Measurements from ENCODE around the gene SCFD2.
"Not testable (repeated sequence)": the region's sequence is repeated elsewhere in the genome, so short reads cannot be mapped to it uniquely, and the experiment has no call there.

SCFD2 gene

DNA sequence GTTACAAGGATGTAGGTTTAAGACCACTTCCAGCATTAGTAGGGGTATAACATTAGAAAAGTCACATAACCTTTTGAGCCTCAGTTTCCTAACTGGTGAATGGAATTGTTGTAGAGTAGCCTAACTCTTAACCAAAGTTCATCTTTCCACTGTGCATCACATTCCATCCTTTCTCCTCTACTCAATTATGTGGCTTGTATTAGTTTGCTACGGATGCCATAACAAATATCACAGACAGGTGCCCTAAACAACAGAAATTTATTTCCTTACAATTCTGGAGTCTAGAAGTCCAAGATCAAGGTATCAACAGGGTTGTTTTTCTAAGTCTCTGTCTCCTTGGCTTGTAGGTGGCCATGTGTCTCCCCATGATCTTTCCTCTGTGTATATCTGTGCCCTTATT is 271.8 kb downstream of the SCFD2 start:
- DNase-seq, result no peak

- no peak for DNase-seq
These were observed 275.7 kb downstream of the SCFD2 start for GRCh38 chr4:53089936-53090729.

- no peak for DNase-seq
These were observed 277.7 kb downstream of the SCFD2 start for GRCh38 chr4:53088152-53088551.

DNA sequence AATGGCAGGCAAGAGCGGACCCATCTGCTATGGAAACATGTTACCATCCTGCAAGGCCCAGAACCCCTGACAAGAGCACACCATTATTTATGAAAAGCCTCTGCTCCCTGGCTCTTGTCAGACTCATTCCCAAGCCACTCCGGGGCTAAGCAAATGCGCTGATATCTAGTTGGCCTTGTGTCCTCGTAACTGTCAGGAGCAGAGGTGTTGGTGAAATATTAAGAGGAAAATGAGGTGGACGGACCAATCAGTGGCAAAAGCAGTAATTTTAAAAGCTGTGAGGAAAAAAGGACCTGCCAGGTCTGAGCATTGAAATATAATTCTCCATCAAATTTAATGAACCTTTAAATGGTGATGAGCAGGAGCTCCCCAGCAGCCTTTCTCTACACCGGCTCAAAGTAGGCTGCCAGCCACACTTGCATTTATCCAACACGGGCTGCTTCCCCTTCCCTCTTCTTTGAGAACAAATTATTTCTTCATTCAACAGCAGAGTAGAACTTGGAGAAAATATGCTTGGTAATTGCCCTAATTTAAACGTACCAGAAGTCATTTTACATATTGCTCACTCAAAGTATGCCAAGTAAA is 289.4 kb downstream of the SCFD2 start:
- no peak for DNase-seq

DNA sequence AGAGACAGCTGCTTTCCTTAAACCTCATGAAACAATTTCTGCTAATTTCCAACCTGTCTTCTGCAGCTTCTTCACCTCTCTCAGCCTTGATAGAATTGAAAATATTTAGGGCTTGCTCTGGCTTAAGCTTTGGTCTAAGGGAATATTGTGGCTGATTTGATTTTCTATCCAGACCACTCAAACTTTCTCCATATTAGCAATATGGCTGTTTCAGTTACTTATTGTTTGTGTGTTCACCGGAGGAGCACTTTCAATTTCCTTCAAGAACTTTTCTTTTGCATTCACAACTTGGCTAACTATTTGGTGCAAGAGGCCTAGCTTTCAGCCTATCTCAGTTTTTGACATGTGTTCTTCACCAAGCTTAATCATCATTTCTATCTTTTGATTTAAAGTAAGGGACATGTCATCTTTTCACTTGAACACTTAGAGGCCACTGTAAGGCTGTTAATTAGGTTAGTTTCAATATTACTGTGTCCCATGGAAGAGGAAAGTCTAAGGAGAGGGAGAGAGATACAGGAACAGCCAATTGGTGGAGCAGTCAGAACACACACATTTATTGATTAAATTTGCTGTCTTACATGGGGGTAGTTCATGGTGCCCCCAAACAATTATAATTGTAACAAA is 290.6 kb downstream of the SCFD2 start:
- no peak for DNase-seq

GRCh38 chr4:53068755-53069330 is 297.0 kb downstream of the SCFD2 start:
- DNase-seq, result no peak

GRCh38 chr4:53067125-53067802 is 298.6 kb downstream of the SCFD2 start:
- DNase-seq, result no peak

DNA sequence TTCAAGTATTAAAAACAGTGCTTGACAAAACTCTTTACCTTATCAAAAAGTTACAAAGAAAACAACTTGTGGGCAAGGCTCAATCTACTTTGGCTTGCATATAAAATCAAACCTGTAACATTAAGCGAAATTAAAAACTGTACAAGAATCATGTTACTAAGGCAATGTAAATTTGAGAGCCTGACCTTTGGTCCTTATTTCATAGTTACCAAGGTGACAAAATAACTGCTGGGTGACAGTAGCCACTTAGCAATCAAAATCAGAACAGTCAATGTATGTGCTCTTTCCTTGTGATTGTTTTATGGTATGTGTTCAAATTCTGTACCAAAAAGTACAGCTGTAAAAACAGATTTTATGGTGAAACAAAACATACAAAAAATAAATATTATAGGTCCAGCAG is 299.7 kb downstream of the SCFD2 start:
- DNase-seq, result no peak

- no peak for DNase-seq
These were observed 301.3 kb downstream of the SCFD2 start for GRCh38 chr4:53064609-53065008.

- no peak for DNase-seq
These were observed 304.6 kb downstream of the SCFD2 start for GRCh38 chr4:53061091-53061850.

GRCh38 chr4:53060278-53060677 is 305.6 kb downstream of the SCFD2 start:
- no peak for DNase-seq

DNA sequence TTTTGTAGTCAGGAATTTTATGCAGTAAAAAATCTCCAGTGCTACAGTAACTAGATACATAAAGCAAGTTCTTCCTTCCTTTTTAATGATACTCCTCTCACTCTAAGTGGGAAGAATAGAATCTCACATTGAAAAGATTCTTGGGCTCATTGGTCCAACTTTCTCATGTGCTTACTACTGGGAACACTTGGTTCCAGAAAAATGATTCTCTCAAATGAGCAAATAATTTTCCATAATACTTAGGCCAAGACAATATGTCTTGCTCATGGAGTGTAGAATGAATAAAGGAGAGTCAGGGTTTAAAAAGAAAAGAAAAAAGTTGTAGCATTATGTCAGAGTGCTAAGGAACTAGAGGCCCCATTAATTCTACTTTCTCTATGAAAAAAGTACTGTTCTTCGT is 306.0 kb downstream of the SCFD2 start:
- no peak for DNase-seq

GRCh38 chr4:53059256-53059655 is 306.6 kb downstream of the SCFD2 start:
- no peak for DNase-seq

DNA sequence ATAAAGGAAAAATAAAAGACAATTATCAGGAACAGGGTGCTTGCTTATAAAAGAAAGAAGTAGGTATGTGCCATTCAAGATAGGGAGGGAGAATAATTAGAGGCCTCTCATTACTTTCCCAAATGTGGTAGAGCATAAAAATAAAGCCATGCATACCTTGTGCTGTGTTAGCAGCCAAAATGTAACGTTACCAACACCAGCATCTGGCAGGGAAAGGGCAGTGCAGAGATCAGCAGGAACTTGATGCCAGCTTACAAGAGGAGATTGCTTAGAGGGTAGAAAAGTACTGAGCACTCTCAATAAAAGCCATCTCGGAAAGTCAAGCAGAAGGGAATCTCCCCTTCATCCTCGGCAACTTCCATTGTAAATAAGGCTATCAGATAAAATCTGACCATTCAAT is 308.2 kb downstream of the SCFD2 start:
- no peak for DNase-seq

GRCh38 chr4:53057108-53057507 is 308.8 kb downstream of the SCFD2 start:
- DNase-seq, result not testable (repeated sequence)

DNA sequence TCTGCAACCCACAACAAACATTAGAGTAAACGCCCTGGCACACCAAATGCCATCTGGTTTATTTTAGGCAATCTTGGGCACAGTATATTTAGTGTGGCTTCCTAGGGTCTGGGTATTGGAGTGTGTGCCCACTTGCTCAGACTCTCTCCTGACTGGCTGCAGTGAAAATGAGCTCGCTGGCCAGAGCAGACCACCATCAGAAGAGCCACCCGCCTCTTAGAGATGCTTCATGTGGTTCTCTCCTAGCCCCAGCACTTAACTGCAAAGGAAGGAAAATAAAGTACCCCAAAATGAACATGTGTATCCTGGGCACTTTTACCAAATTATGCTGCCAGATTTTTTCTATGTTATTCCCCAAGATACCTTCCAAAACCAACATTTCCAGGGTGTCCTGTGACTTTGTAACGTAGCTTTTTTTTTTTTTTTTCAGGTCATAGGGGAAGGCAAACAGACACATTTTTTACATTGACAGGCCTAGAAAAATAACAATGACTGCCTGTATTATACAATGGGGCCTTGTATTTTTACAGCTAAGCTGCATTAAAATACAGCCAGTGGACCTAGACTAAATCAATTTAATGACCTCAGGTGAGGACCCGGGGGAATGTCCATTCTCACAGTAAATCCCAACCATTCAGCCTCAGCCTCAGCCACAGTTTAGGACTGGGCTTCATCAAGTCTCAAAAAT is 310.0 kb downstream of the SCFD2 start:
- no peak for DNase-seq

DNA sequence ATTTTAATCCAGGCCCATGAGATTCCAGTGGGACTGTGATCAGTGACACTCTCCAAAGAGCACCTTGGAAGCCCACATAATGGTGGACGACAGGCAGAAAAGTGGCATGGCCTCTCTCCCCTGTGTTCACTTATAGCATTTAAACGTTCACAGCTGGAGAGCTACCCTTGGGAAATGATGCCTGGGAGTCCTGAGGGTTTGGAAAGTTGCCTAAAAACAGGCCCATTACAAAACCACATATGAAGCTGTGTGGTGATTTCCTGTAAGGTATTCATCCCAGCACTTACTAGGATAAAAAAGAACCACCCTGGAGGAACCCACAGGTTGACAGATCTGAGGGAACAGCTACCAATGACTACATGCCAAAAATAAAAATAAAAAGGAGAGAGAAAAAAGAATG is 310.6 kb downstream of the SCFD2 start:
- DNase-seq, result no peak

GRCh38 chr4:53050361-53050774 is 315.5 kb downstream of the SCFD2 start:
- DNase-seq, result no peak

GRCh38 chr4:53049528-53049927 is 316.3 kb downstream of the SCFD2 start:
- DNase-seq, result no peak

- DNase-seq, result no peak
These were observed 321.3 kb downstream of the SCFD2 start for GRCh38 chr4:53044651-53044960.

DNA sequence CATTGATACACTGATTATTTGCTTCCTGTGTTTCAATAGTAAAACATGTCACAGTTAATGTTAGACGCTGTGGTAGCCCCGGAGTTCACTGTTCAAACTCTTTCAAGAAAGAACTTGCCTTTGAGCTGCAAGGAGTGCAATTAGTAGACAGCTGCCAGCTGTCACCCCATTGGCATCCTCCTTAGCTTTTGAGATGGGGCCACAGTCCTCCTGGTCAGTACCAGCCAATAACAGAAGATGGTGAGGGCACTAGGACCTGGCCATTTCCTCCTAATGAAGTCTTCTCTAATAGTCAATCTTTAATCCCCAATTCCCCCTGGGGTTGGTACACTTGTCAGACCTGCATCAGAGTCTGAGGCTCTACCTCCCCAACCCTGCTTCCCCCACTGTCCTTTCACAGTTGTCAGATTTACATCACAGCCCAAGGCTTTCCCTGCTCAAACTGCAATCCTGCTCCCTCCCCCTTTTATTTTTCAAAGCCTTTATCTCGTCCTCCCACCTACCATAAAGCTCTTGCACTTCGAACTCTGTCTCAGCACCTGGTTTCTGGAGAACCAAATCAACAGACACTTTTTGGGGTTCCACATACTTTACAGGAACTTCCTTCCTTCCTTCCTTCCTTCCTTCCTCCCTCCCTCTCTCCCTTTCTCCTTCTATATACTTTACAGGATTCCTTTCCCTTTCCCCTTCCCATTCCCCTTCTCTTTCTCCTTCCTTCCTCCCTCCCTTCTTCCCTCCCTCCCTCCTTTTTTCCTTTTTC is 321.8 kb downstream of the SCFD2 start:
- no peak for DNase-seq
